H1 (cell line): ENCODE results near the gene MGRN1. TPM values are rescaled to one million over a fixed set of nuclear protein-coding genes. Genes with fewer than 3 reads are reported as not detected.
A peak's percentile ranks its signal among the peaks of the same experiment; 100 is the strongest.

Experiments
- CTCF ChIA-PET: fragments of 300-600 bp; sonication (Branson Sonifier 250); formaldehyde crosslinking; loops from one replicate; lab custom pipeline; 2021; ENCODE audit not compliant: partially characterized antibody; lab: Charles Lee
- POLR2A ChIA-PET: fragments of 300-600 bp; sonication (Branson Sonifier 250); formaldehyde crosslinking; loops from one replicate; lab custom pipeline; 2021; ENCODE audit warnings: inconsistent platforms; ENCODE audit not compliant: partially characterized antibody; lab: Charles Lee
- DNase-seq, 2 experiments: peaks; one replicate each; pipeline versions ENCODE4 v3.0.0 to v3.0.0-alpha.2; 2010 to 2022; ENCODE audit warnings: low spot score in 2 of 2, low read depth in 1 of 2, mixed read lengths in 1 of 2
- FAIRE-seq: peaks from 2 replicates; lab custom pipeline; 2011; peaks lifted over from hg19 to GRCh38; lab: Jason Lieb, UNC
- H2AFZ ChIP-seq: 2 replicates; pipeline ENCODE4 v1.8.1; 2012; ENCODE audit warnings: low read length, inconsistent platforms
- H2AK5ac ChIP-seq: 2 replicates; pipeline ENCODE4 v1.6.1; 2013; ENCODE audit warnings: low read depth, low read length
- H2BK120ac ChIP-seq: replicated peaks from 2 replicates; pipeline ENCODE3; 2013; ENCODE audit warnings: low read depth, low read length, inconsistent platforms
- H2BK12ac ChIP-seq: 2 replicates; pipeline ENCODE4 v1.6.1; 2013; ENCODE audit warnings: low read depth, low read length
- H2BK15ac ChIP-seq: 2 replicates; pipeline ENCODE4 v1.6.1; 2013; ENCODE audit warnings: low read length
- H2BK20ac ChIP-seq: 2 replicates; pipeline ENCODE4 v1.6.1; 2013; ENCODE audit warnings: low read length
- H2BK5ac ChIP-seq: 2 replicates; pipeline ENCODE4 v1.6.1; 2013; ENCODE audit warnings: low read depth, low read length
- H3K14ac ChIP-seq: 2 replicates; pipeline ENCODE4 v1.6.1; 2013; ENCODE audit warnings: inconsistent platforms; ENCODE audit not compliant: insufficient read length
- H3K18ac ChIP-seq: 2 replicates; pipeline ENCODE4 v1.6.1; 2013; ENCODE audit warnings: low read length; ENCODE audit errors: extremely low read depth
- H3K23ac ChIP-seq: 2 replicates; pipeline ENCODE4 v1.6.1; 2013; ENCODE audit warnings: inconsistent platforms; ENCODE audit not compliant: insufficient read length
- H3K23me2 ChIP-seq: 2 replicates; pipeline ENCODE4 v1.6.1; 2013; ENCODE audit warnings: low read depth, low read length
- H3K27ac ChIP-seq: 2 replicates; pipeline ENCODE4 v1.6.1; 2011; ENCODE audit warnings: low read depth, low read length, inconsistent platforms
- H3K27me3 ChIP-seq, 4 experiments: replicated peaks in 1 of 4; 1 replicate in 1 of 4; 2 replicates in 3 of 4; pipeline versions ENCODE4 v1.6.1 to v1.8.1; 2011 to 2013; ENCODE audit warnings: low read length in 3 of 4, mild to moderate bottlenecking in 3 of 4, inconsistent platforms in 2 of 4, mixed read lengths in 2 of 4, moderate library complexity in 1 of 4; ENCODE audit not compliant: control insufficient read depth in 3 of 4, insufficient read depth in 3 of 4; ENCODE audit errors: extremely low read depth in 1 of 4
- H3K36me3 ChIP-seq, 4 experiments: 2 replicates each; pipeline versions ENCODE4 v1.6.1 to v1.8.1; 2011 to 2013; ENCODE audit warnings: mild to moderate bottlenecking in 4 of 4, low read length in 3 of 4, moderate library complexity in 2 of 4, control low read depth in 1 of 4, inconsistent platforms in 1 of 4; ENCODE audit not compliant: insufficient read depth in 4 of 4, control insufficient read depth in 2 of 4
- H3K4ac ChIP-seq: replicated peaks from 2 replicates; pipeline ENCODE3; 2013; ENCODE audit warnings: low read length, low read depth, mixed read lengths, inconsistent platforms; ENCODE audit not compliant: insufficient read length
- H3K4me1 ChIP-seq, 4 experiments: replicated peaks in 1 of 4; 1 replicate in 1 of 4; 2 replicates in 3 of 4; pipeline versions ENCODE4 v1.6.1 to v1.8.1; 2011 to 2013; ENCODE audit warnings: low read length in 3 of 4, inconsistent platforms in 2 of 4, mixed read lengths in 1 of 4; ENCODE audit not compliant: insufficient read depth in 4 of 4, control insufficient read depth in 3 of 4
- H3K4me2 ChIP-seq, 2 experiments: 2 replicates each; pipeline versions ENCODE4 v1.6.1 to v1.8.1; 2011 to 2013; ENCODE audit warnings: low read depth in 2 of 2, low read length in 2 of 2, control low read depth in 1 of 2, inconsistent platforms in 1 of 2, mild to moderate bottlenecking in 1 of 2; ENCODE audit not compliant: insufficient read depth in 1 of 2
- H3K4me3 ChIP-seq, 4 experiments: fragments of 200-600, 300-600 bp in 1 of 4; sonication (generic), shearing (Covaris generic), sonication (Bioruptor Twin) in 1 of 4; 2 replicates each; pipeline versions ENCODE4 v1.5.1 to v1.8.1; 2011 to 2016; ENCODE audit warnings: low read length in 4 of 4, low read depth in 3 of 4, control low read depth in 2 of 4, inconsistent platforms in 2 of 4, mild to moderate bottlenecking in 2 of 4, mixed read lengths in 1 of 4, moderate library complexity in 1 of 4; ENCODE audit not compliant: insufficient read depth in 2 of 4; ENCODE audit errors: extremely low read depth in 1 of 4
- H3K56ac ChIP-seq: replicated peaks from 2 replicates; pipeline ENCODE3; 2013; ENCODE audit warnings: low read depth, mild to moderate bottlenecking, mixed read lengths, low read length, inconsistent platforms; ENCODE audit not compliant: insufficient read length
- H3K79me1 ChIP-seq: 2 replicates; pipeline ENCODE4 v1.6.1; 2013; ENCODE audit warnings: low read depth, low read length, control low read depth
- H3K79me2 ChIP-seq, 2 experiments: 2 replicates each; pipeline versions ENCODE4 v1.6.1 to v1.8.1; 2012 to 2013; ENCODE audit warnings: low read length in 2 of 2, mild to moderate bottlenecking in 2 of 2, inconsistent platforms in 1 of 2; ENCODE audit not compliant: insufficient read depth in 2 of 2, control insufficient read depth in 1 of 2
- H3K9ac ChIP-seq, 4 experiments: replicated peaks in 1 of 4; 1 replicate in 1 of 4; 2 replicates in 3 of 4; pipeline versions ENCODE4 v1.6.1 to v1.8.1; 2011 to 2013; ENCODE audit warnings: low read depth in 3 of 4, low read length in 3 of 4, control low read depth in 2 of 4, mild to moderate bottlenecking in 2 of 4, moderate library complexity in 2 of 4, inconsistent platforms in 1 of 4; ENCODE audit errors: extremely low read depth in 1 of 4
- H3K9me3 ChIP-seq, 2 experiments: 2 replicates each; pipeline versions ENCODE4 v1.6.1 to v1.8.1; 2012 to 2013; ENCODE audit warnings: mild to moderate bottlenecking in 2 of 2, moderate library complexity in 2 of 2, control low read depth in 1 of 2, inconsistent platforms in 1 of 2, low read depth in 1 of 2, low read length in 1 of 2, mixed read lengths in 1 of 2; ENCODE audit not compliant: insufficient read depth in 2 of 2
- H4K20me1 ChIP-seq, 2 experiments: replicated peaks in 1 of 2; 2 replicates each; pipeline versions ENCODE3 to v1.8.1; 2011 to 2013; ENCODE audit warnings: inconsistent platforms in 2 of 2, low read length in 2 of 2, mild to moderate bottlenecking in 1 of 2; ENCODE audit not compliant: insufficient read depth in 2 of 2, control insufficient read depth in 1 of 2
- H4K5ac ChIP-seq: 2 replicates; pipeline ENCODE4 v1.6.1; 2013; ENCODE audit warnings: low read length, low read depth, mixed read lengths, inconsistent platforms; ENCODE audit not compliant: insufficient read length
- H4K8ac ChIP-seq: 2 replicates; pipeline ENCODE4 v1.8.0; 2013; ENCODE audit warnings: mild to moderate bottlenecking, moderate library complexity, low read length, inconsistent platforms; ENCODE audit not compliant: insufficient read depth; ENCODE audit errors: extremely low read depth
- H4K91ac ChIP-seq: replicated peaks from 2 replicates; pipeline ENCODE3; 2013; ENCODE audit warnings: low read length, mixed read lengths, inconsistent platforms; ENCODE audit not compliant: insufficient read length
- POLR2A ChIP-seq, 2 experiments: IDR thresholded peaks; 1 replicate in 1 of 2; 2 replicates in 1 of 2; pipeline ENCODE4 v1.6.1; 2011; ENCODE audit warnings: low read depth in 2 of 2, low read length in 2 of 2, mild to moderate bottlenecking in 2 of 2; ENCODE audit errors: control extremely low read depth in 1 of 2
- POLR2AphosphoS5 ChIP-seq: IDR thresholded peaks from 2 replicates; pipeline ENCODE4 v1.6.1; 2011; ENCODE audit warnings: low read depth, low read length
- TCF12 ChIP-seq: IDR thresholded peaks from 2 replicates; pipeline ENCODE4 v1.6.1; 2011; ENCODE audit warnings: low read depth, mild to moderate bottlenecking, low read length
- WGBS, 2 experiments: shearing (Covaris generic) in 1 of 2; methylation state at CpG; one replicate each; pipeline versions ENCODE4 v1.1.6 to v1.1.7; 2013 to 2015; ENCODE audit warnings: low lambda C conversion rate in 2 of 2, mixed read lengths in 2 of 2, inconsistent platforms in 1 of 2, low coverage in 1 of 2, missing lambda C conversion rate in 1 of 2; ENCODE audit not compliant: insufficient replicate concordance in 2 of 2, insufficient coverage in 1 of 2, insufficient read length in 1 of 2; ENCODE audit errors: extremely low coverage in 1 of 2, missing lambda C conversion rate in 1 of 2; 5-methylcytosine and 5-hydroxymethylcytosine counted together
- polyA plus RNA-seq, 7 experiments: library from polyadenylated mRNA; depleted of rRNA in 3 of 7; stranded (reverse) in 5 of 7; unstranded in 2 of 7; fragments of >200 nt in 5 of 7; fragments of 200-250 nt in 2 of 7; gene quantifications; 1 replicate in 5 of 7; 2 replicates in 1 of 7; 4 replicates in 1 of 7; pipeline versions ENCODE4 v1.2.1 to v1.2.3, GENCODE V29; 2011 to 2013; ENCODE audit warnings: missing spikeins in 2 of 7, mixed read lengths in 2 of 7
- total RNA-seq: library from RNA; stranded (reverse); fragmentation: NEBNext Ultra II Directional; extraction: Animal tissue kit (Norgen Biotek cat#: 25700); gene quantifications from 2 replicates; pipeline ENCODE4 v1.2.1, GENCODE V29; 2021

The MGRN1 gene
- total and polyA plus RNA-seq, 2 of the 8 experiments (the other 6 are each of a cell fraction or from before 2014, with no cell fraction given), result 15.0 to 82.3 TPM

GRCh38 chr16:4698321-4699045 lies 73.9 kb downstream of the MGRN1 start:
- no peak overlapping the region; a peak in 1 of 7 replicates for H3K9ac ChIP-seq
- DNase-seq, result no peak
- CTCF ChIA-PET, result interaction anchor here (0.7 to 1.0 kb wide), 2 partner anchors 11 to 18 kb away, joined by 3 to 5 read pairs; no protein-coding TSS in a partner anchor

More at GRCh38 chr16:4698321-4699045, 73.9 kb downstream of the MGRN1 start:
- Histone ChIP-seq H2BK15ac (no peak overlapping the region), H3K56ac (no peak overlapping the region), H2BK5ac (no peak overlapping the region), H3K23me2 (peaks cover 4% of the 10 kb centered on the region; the same call in 1 of the 2 replicates), H3K4me1 (no peaks in the 10 kb centered on the region; a peak in 2 of 7 replicates), H3K79me2 (peaks cover 0 to 2% of the 10 kb centered on the region in 2 experiments; a peak in 1 of 4 replicates)
- 98% methylated on average over 21 of the region's 36 CpGs; no CpG with 5 or more reads in 1 of the 2 experiments for WGBS, 2 experiments
- TF ChIP-seq POLR2AphosphoS5 (0 out of 2 replicates have a peak, but pooled peaks have one; percentile 19), POLR2A (IDR thresholded peaks at IDR 0.05; ENCODE audit: control extremely low read depth in 1 of 2, low read depth in 2 of 2, low read length in 2 of 2) (0 out of 3 replicates have a peak, but pooled peaks of 1 of the 2 experiments have one; percentile 25), TCF12 (no peak)
- TF ChIP-seq, all 59 proteins: peak for 2
- Histone ChIP-seq H4K20me1 (peaks cover 0 to 19% of the 10 kb centered on the region in 2 experiments), H4K5ac (no peak overlapping the region), H3K23ac (no peak overlapping the region), H3K36me3 (peaks cover 21 to 43% (median 41%) of the 10 kb centered on the region in 4 experiments), H3K79me1 (no peaks in the 10 kb centered on the region), H3K4me3 (no peak overlapping the region), H4K8ac (peak overlapping the region; percentile 21; the same call in 1 of the 2 replicates), H3K27ac (no peak overlapping the region), H3K14ac (no peak overlapping the region), H3K9me3 (no peaks in the 10 kb centered on the region), H4K91ac (no peak overlapping the region), H3K18ac (no peak overlapping the region), H2BK20ac (no peak overlapping the region), H3K27me3 (no peaks in the 10 kb centered on the region), H3K4ac (no peak overlapping the region), H3K4me2 (no peak overlapping the region), H2BK12ac (no peak overlapping the region), H2AK5ac (no peak overlapping the region), H2BK120ac (no peak overlapping the region), H2AFZ (no peak overlapping the region)
- FAIRE-seq, result no peak
- POLR2A ChIA-PET, result interaction anchor here (0.5 to 1.2 kb wide), 6 partner anchors 8 to 149 kb away, joined by 3 read pairs; partner anchors contain the start of genes GLYR1 and UBN1
